Rectal smooth muscle tissue (tissue), 1 donor: ENCODE measurements around the gene OGDH.

Source experiments
- H3K27ac ChIP-seq: one replicate; pipeline ENCODE4 v1.7.0; 2013; ENCODE audit warnings: low read depth, low read length, inconsistent platforms
- H3K27me3 ChIP-seq: one replicate; pipeline ENCODE4 v1.7.0; 2013; ENCODE audit warnings: low read length; ENCODE audit not compliant: control insufficient read depth, insufficient read depth
- H3K36me3 ChIP-seq: one replicate; pipeline ENCODE4 v1.7.0; 2013; ENCODE audit warnings: low read length; ENCODE audit not compliant: control insufficient read depth, insufficient read depth
- H3K4me1 ChIP-seq: one replicate; pipeline ENCODE4 v1.7.0; 2013; ENCODE audit warnings: low read length; ENCODE audit not compliant: control insufficient read depth, insufficient read depth
- H3K4me3 ChIP-seq: one replicate; pipeline ENCODE4 v1.7.0; 2013; ENCODE audit warnings: low read length
- H3K9ac ChIP-seq: one replicate; pipeline ENCODE4 v1.7.0; 2013; ENCODE audit warnings: low read length

The OGDH gene

GRCh38 chr7:44638611-44639557 lies 32.5 kb downstream of the OGDH start:
- H3K4me1 ChIP-seq = peaks cover 23% of the 10 kb centered on the region
- peak overlapping the region; percentile 1 for H3K4me3 ChIP-seq
- H3K27ac ChIP-seq = peak overlapping the region; percentile 86
- no peak overlapping the region for H3K9ac ChIP-seq
- no peaks in the 10 kb centered on the region for H3K27me3 ChIP-seq
- no peaks in the 10 kb centered on the region for H3K36me3 ChIP-seq

- Histone ChIP-seq H3K4me3 (peak overlapping the region; percentile 38), H3K27me3 (no peaks in the 10 kb centered on the region), H3K9ac (peak overlapping the region; percentile 32), H3K4me1 (peaks cover 16% of the 10 kb centered on the region), H3K36me3 (no peaks in the 10 kb centered on the region), H3K27ac (peak overlapping the region; percentile 86)
Measured at GRCh38 chr7:44639671-44640321, 33.4 kb downstream of the OGDH start.

- Histone ChIP-seq H3K4me3 (no peak overlapping the region), H3K27me3 (no peaks in the 10 kb centered on the region), H3K27ac (no peak overlapping the region), H3K4me1 (peaks cover 13% of the 10 kb centered on the region), H3K9ac (no peak overlapping the region), H3K36me3 (peaks cover 10% of the 10 kb centered on the region)
Measured at GRCh38 chr7:44643206-44643605, 36.8 kb downstream of the OGDH start.

GRCh38 chr7:44645254-44645653 lies 38.8 kb downstream of the OGDH start:
- Histone ChIP-seq H3K4me3 (no peak overlapping the region), H3K4me1 (no peaks in the 10 kb centered on the region), H3K9ac (no peak overlapping the region), H3K36me3 (peaks cover 20% of the 10 kb centered on the region), H3K27ac (no peak overlapping the region), H3K27me3 (no peaks in the 10 kb centered on the region)

- H3K9ac ChIP-seq = no peak overlapping the region
- no peak overlapping the region for H3K27ac ChIP-seq
- no peak overlapping the region for H3K4me3 ChIP-seq
- H3K36me3 ChIP-seq = peaks cover 23% of the 10 kb centered on the region
- H3K4me1 ChIP-seq = peaks cover 1% of the 10 kb centered on the region
- H3K27me3 ChIP-seq = no peaks in the 10 kb centered on the region
Measured at GRCh38 chr7:44645696-44646095, 39.3 kb downstream of the OGDH start.

GRCh38 chr7:44646176-44646920 lies 39.9 kb downstream of the OGDH start:
- Histone ChIP-seq H3K27me3 (no peaks in the 10 kb centered on the region), H3K4me1 (peaks cover 4% of the 10 kb centered on the region), H3K4me3 (no peak overlapping the region), H3K36me3 (peaks cover 26% of the 10 kb centered on the region), H3K27ac (no peak overlapping the region), H3K9ac (no peak overlapping the region)

GRCh38 chr7:44646921-44647636 lies 40.7 kb downstream of the OGDH start:
- no peak overlapping the region for H3K27ac ChIP-seq
- H3K27me3 ChIP-seq = no peaks in the 10 kb centered on the region
- peaks cover 4% of the 10 kb centered on the region for H3K4me1 ChIP-seq
- H3K4me3 ChIP-seq = no peak overlapping the region
- peaks cover 26% of the 10 kb centered on the region for H3K36me3 ChIP-seq
- H3K9ac ChIP-seq = no peak overlapping the region

GRCh38 chr7:44647981-44648714 lies 41.7 kb downstream of the OGDH start:
- no peaks in the 10 kb centered on the region for H3K27me3 ChIP-seq
- no peak overlapping the region for H3K27ac ChIP-seq
- H3K36me3 ChIP-seq = peaks cover 26% of the 10 kb centered on the region
- no peak overlapping the region for H3K4me3 ChIP-seq
- no peak overlapping the region for H3K9ac ChIP-seq
- peaks cover 4% of the 10 kb centered on the region for H3K4me1 ChIP-seq

GRCh38 chr7:44650242-44650641 lies 43.8 kb downstream of the OGDH start:
- H3K27me3 ChIP-seq = no peaks in the 10 kb centered on the region
- H3K4me3 ChIP-seq = no peak overlapping the region
- H3K27ac ChIP-seq = peak overlapping the region; percentile 0
- H3K4me1 ChIP-seq = peaks cover 4% of the 10 kb centered on the region
- peaks cover 27% of the 10 kb centered on the region for H3K36me3 ChIP-seq
- H3K9ac ChIP-seq = no peak overlapping the region

- Histone ChIP-seq H3K36me3 (peaks cover 25% of the 10 kb centered on the region), H3K27ac (peak overlapping the region; percentile 14)
Measured at GRCh38 chr7:44650772-44651171, 44.3 kb downstream of the OGDH start.

GRCh38 chr7:44652535-44652934 lies 46.1 kb downstream of the OGDH start:
- peaks cover 4% of the 10 kb centered on the region for H3K4me1 ChIP-seq
- H3K4me3 ChIP-seq = no peak overlapping the region
- peaks cover 25% of the 10 kb centered on the region for H3K36me3 ChIP-seq
- H3K27me3 ChIP-seq = no peaks in the 10 kb centered on the region
- no peak overlapping the region for H3K27ac ChIP-seq
- H3K9ac ChIP-seq = no peak overlapping the region

More at GRCh38 chr7:44650772-44651171, 44.3 kb downstream of the OGDH start:
- Histone ChIP-seq H3K4me3 (no peak overlapping the region), H3K9ac (no peak overlapping the region), H3K27me3 (no peaks in the 10 kb centered on the region), H3K4me1 (peaks cover 4% of the 10 kb centered on the region)
